NT2/D1 (cell line): Measurements from ENCODE around the gene SHISA7.

ENCODE experiments used
- SUZ12 ChIP-seq: IDR thresholded peaks from 2 replicates; pipeline ENCODE4 v1.6.1; 2011; ENCODE audit not compliant: insufficient read length, insufficient read depth; ENCODE audit errors: extremely low read depth
- YY1 ChIP-seq: IDR thresholded peaks from 2 replicates; pipeline ENCODE4 v1.6.1; 2011; ENCODE audit not compliant: insufficient read length, insufficient read depth
- ZNF274 ChIP-seq: IDR thresholded peaks from 2 replicates; pipeline ENCODE4 v1.6.1; 2011; ENCODE audit warnings: mild to moderate bottlenecking, low read depth, low read length

DNA sequence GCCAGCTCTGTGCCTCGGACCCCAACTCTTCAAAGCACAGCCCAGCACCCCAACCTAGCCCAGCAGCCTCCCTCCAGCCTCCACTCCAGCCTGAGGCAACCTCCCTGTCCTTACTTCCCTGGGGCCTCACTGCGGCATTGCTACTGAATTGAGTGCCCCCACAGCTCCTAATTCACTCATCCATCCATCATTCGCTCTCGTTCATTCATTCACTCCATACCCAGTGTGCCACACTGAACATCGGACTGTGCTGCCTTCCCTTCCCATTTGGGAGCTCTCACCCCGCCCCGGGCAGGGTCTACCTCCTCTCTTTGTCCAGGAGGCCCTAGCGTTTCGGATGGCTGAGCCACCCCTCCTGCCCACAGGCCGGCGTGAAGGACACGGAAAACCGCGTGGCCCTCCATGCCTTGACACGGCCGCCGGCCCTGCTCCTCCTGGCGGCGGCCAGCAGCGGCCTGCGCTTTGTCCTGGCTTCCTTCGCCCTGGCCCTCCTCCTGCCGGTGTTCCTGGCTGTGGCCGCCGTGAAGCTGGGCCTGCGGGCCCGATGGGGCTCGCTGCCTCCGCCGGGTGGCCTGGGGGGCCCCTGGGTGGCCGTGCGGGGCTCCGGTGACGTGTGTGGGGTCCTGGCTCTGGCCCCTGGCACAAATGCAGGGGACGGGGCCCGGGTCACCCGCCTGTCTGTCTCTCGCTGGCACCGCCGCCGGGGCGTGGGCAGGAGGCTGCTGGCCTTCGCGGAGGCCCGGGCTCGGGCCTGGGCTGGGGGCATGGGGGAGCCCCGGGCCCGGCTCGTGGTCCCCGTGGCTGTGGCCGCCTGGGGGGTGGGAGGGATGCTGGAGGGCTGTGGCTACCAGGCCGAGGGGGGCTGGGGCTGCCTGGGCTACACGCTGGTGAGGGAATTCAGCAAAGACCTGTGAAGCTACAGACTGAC is 43.2 kb upstream of the SHISA7 start:
- TF ChIP-seq YY1 (no peak), SUZ12 (no peak), ZNF274 (no peak)
